HG03558 (cell line): ENCODE measurements around the gene RBFOX2.
"Not testable (repeated sequence)": the region's sequence is repeated elsewhere in the genome, so short reads cannot be mapped to it uniquely, and the experiment has no call there.

Experiments used
- ATAC-seq: cut with Tn5 transposase; IDR thresholded peaks from one replicate; pipeline ENCODE4 v1.9.1; 2021; ENCODE audit warnings: moderate number of reproducible peaks; ENCODE audit not compliant: unreplicated experiment; ENCODE audit errors: extremely low read depth

RBFOX2 gene

GRCh38 chr22:35752006-35752862, 276.4 kb downstream of the RBFOX2 start:
- no peak for ATAC-seq

- ATAC-seq = peak; percentile 54
Measured at GRCh38 chr22:35749808-35750207, 278.8 kb downstream of the RBFOX2 start.

GRCh38 chr22:35746946-35747703, 281.5 kb downstream of the RBFOX2 start:
- no peak for ATAC-seq

- ATAC-seq = no peak
Measured at GRCh38 chr22:35746248-35746647, 282.4 kb downstream of the RBFOX2 start.

GRCh38 chr22:35743326-35743860, 285.2 kb downstream of the RBFOX2 start:
- no peak for ATAC-seq

- ATAC-seq = no peak
Measured at GRCh38 chr22:35742342-35743100, 286.1 kb downstream of the RBFOX2 start.

- ATAC-seq = no peak
Measured at GRCh38 chr22:35740616-35741015, 288.0 kb downstream of the RBFOX2 start.

- ATAC-seq = no peak
Measured at GRCh38 chr22:35739931-35740380, 288.7 kb downstream of the RBFOX2 start.

GRCh38 chr22:35739076-35739930, 289.3 kb downstream of the RBFOX2 start:
- no peak for ATAC-seq

- ATAC-seq = not testable (repeated sequence)
Measured at GRCh38 chr22:35737886-35738285, 290.7 kb downstream of the RBFOX2 start.

- ATAC-seq = no peak
Measured at GRCh38 chr22:35736701-35737100, 291.9 kb downstream of the RBFOX2 start.

- ATAC-seq = no peak
Measured at GRCh38 chr22:35736166-35736565, 292.5 kb downstream of the RBFOX2 start.

- ATAC-seq = no peak
Measured at GRCh38 chr22:35735542-35735941, 293.1 kb downstream of the RBFOX2 start.

- ATAC-seq = no peak
Measured at GRCh38 chr22:35734517-35734827, 294.2 kb downstream of the RBFOX2 start.

GRCh38 chr22:35733791-35734516, 294.7 kb downstream of the RBFOX2 start:
- no peak for ATAC-seq

GRCh38 chr22:35733036-35733435, 295.6 kb downstream of the RBFOX2 start:
- ATAC-seq = no peak

- no peak for ATAC-seq
Measured at GRCh38 chr22:35732116-35732515, 296.5 kb downstream of the RBFOX2 start.

- no peak for ATAC-seq
Measured at GRCh38 chr22:35731321-35731720, 297.3 kb downstream of the RBFOX2 start.

- ATAC-seq = no peak
Measured at GRCh38 chr22:35729309-35729698, 299.3 kb downstream of the RBFOX2 start.
